HepG2 (cell line): ENCODE results near the gene CCT4. TPM values are rescaled to one million over a fixed set of nuclear protein-coding genes. Genes with fewer than 3 reads are reported as not detected.

Experiments used
- AHDC1 ChIP-seq: sonication (generic); formaldehyde crosslinking; IDR thresholded peaks from 2 replicates; pipeline ENCODE4 v1.5.1; 2020; ENCODE audit warnings: mild to moderate bottlenecking, missing genetic modification reagents, borderline replicate concordance
- CBX5 ChIP-seq: sonication (generic); formaldehyde crosslinking; IDR thresholded peaks from 2 replicates; pipeline ENCODE4 v1.4.0; 2020; ENCODE audit warnings: missing genetic modification reagents, borderline replicate concordance
- CHD2 ChIP-seq: IDR thresholded peaks from 2 replicates; pipeline ENCODE4 v1.6.1; 2011; ENCODE audit warnings: low read depth, low read length, improper control_type of control experiment
- GPBP1L1 ChIP-seq: sonication (generic); formaldehyde crosslinking; IDR thresholded peaks from 2 replicates; pipeline ENCODE4 v1.5.0; 2020; ENCODE audit warnings: mild to moderate bottlenecking, missing genetic modification reagents
- HHEX ChIP-seq: IDR thresholded peaks from 2 replicates; pipeline ENCODE4 v1.6.1; 2016; ENCODE audit warnings: control low read depth
- MTA1 ChIP-seq: sonication (generic); formaldehyde crosslinking; IDR thresholded peaks from 2 replicates; pipeline ENCODE4 v1.4.0; 2020; ENCODE audit warnings: missing genetic modification reagents, mild to moderate bottlenecking, borderline replicate concordance
- TEF ChIP-seq: sonication (generic); formaldehyde crosslinking; IDR thresholded peaks from 2 replicates; pipeline ENCODE4 v1.5.0; 2020; ENCODE audit warnings: missing genetic modification reagents
- THAP8 ChIP-seq: sonication (generic); formaldehyde crosslinking; IDR thresholded peaks from 2 replicates; pipeline ENCODE4 v1.5.1; 2020; ENCODE audit warnings: missing genetic modification reagents, mild to moderate bottlenecking, borderline replicate concordance
- U2AF2 ChIP-seq: fragments of 200-400 bp; formaldehyde crosslinking; IDR thresholded peaks from 2 replicates; pipeline ENCODE4 v1.6.1; 2017; ENCODE audit warnings: low read depth, mild to moderate bottlenecking, low read length
- ZBTB7A ChIP-seq: sonication (generic); formaldehyde crosslinking; IDR thresholded peaks from 2 replicates; pipeline ENCODE4 v1.8.0; 2022; ENCODE audit warnings: mild to moderate bottlenecking, missing genetic modification reagents
- ZFP37 ChIP-seq: sonication (generic); formaldehyde crosslinking; IDR thresholded peaks from 2 replicates; pipeline ENCODE4 v1.4.0; 2020; ENCODE audit warnings: missing genetic modification reagents, borderline replicate concordance
- ZIK1 ChIP-seq: sonication (generic); formaldehyde crosslinking; IDR thresholded peaks from 2 replicates; pipeline ENCODE4 v1.5.0; 2020; ENCODE audit warnings: mild to moderate bottlenecking, low read depth, missing genetic modification reagents, borderline replicate concordance
- ZNF792 ChIP-seq: IDR thresholded peaks from 2 replicates; pipeline ENCODE4 v1.6.1; 2016
- ZZZ3 ChIP-seq: sonication (generic); formaldehyde crosslinking; IDR thresholded peaks from 2 replicates; pipeline ENCODE4 v1.4.0; 2020; ENCODE audit warnings: missing genetic modification reagents, mild to moderate bottlenecking, borderline replicate concordance
- polyA plus RNA-seq, 8 experiments: library from polyadenylated mRNA; depleted of rRNA in 3 of 8; stranded (reverse) in 7 of 8; unstranded in 1 of 8; fragments of >200 nt; fragmentation: Illumina TruSeq in 4 of 8; extraction: Trizol in 4 of 8; gene quantifications; 2 replicates each; pipeline versions ENCODE4 v1.2.1 to v1.2.3, GENCODE V29; 2011 to 2016; ENCODE audit warnings: low read depth in 4 of 8, missing spikeins in 1 of 8, mixed read lengths in 1 of 8; ENCODE audit not compliant: insufficient read depth in 1 of 8
- total RNA-seq, 5 experiments: library from RNA; depleted of rRNA; stranded (reverse); fragments of >200 nt; fragmentation: Illumina TruSeq; extraction: Trizol; gene quantifications; 2 replicates each; pipeline ENCODE4 v1.2.3, GENCODE V29; 2016; ENCODE audit warnings: low read depth in 1 of 5
- TF ChIP-seq, protein P1 (sequence below): sonication (generic); formaldehyde crosslinking; IDR thresholded peaks from 2 replicates; pipeline ENCODE4 v1.4.0; 2020; ENCODE audit warnings: missing genetic modification reagents, borderline replicate concordance
- TF ChIP-seq, protein P2 (sequence below): sonication (generic); formaldehyde crosslinking; IDR thresholded peaks from 2 replicates; pipeline ENCODE4 v1.8.1; 2023; ENCODE audit warnings: missing genetic modification reagents, inconsistent platforms, borderline replicate concordance

CCT4 gene
- total and polyA plus RNA-seq, 2 of the 13 experiments (the other 11 are each of a cell fraction or from before 2014, with no cell fraction given), result 138 to 340 TPM

DNA sequence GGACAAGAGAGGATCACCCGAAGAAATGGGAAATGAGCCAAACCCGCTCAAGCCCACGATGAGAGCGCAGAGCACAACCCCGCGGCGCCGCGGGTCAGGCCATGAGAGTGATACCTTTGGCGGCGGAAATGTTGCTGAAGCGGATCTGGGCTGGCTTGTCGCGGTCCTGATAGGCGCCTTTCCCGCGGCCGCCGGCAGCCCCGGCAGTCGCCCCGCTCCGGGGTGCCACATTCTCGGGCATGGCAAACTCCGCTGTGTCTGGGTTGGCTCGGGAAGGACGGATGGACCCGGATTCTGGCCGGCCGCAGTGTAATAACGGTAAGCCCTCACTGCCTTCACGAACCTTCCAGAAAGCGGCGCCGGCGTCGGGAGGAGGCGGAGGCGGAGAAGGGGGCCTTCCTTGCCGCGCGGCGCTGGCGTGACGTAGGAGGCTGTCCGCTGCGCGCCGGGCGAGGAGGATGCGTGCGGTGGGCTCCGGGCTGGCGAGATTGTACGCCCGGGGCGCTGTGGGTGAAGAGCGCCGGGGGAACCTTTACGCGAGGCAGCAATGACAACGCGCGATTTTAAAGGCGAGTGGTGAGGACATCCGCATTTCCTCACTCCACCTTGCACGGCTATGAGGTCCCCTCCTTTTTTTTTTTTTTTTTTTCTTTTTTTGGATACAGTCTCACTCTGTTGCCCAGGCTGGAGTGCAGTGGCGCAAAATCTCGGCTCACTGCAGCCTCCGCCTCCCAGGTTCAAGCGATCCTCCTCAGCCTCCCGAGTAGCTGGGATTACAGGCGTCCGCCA lies at the start of gene CCT4 (continued):
- TF ChIP-seq AHDC1 (CRISPR knock-in tag) (no peak), THAP8 (peak; percentile 30), ZBTB7A (CRISPR knock-in tag) (peak; percentile 82), MTA1 (CRISPR knock-in tag) (peak; percentile 97; the same call in 1 of the 2 replicates), HHEX (CRISPR knock-in tag) (no peak), TEF (CRISPR knock-in tag) (peak; percentile 70), GPBP1L1 (CRISPR knock-in tag) (no peak), ZNF792 (CRISPR knock-in tag) (peak; percentile 94), CHD2 (peak; percentile 67; the same call in 1 of the 2 replicates), U2AF2 (no peak), ZZZ3 (CRISPR knock-in tag) (peak; percentile 100), ZIK1 (peak; percentile 97), CBX5 (CRISPR knock-in tag) (peak; percentile 88; the same call in 1 of the 2 replicates), ZFP37 (CRISPR knock-in tag) (peak; percentile 90)
- TF ChIP-seq, protein P1, sequence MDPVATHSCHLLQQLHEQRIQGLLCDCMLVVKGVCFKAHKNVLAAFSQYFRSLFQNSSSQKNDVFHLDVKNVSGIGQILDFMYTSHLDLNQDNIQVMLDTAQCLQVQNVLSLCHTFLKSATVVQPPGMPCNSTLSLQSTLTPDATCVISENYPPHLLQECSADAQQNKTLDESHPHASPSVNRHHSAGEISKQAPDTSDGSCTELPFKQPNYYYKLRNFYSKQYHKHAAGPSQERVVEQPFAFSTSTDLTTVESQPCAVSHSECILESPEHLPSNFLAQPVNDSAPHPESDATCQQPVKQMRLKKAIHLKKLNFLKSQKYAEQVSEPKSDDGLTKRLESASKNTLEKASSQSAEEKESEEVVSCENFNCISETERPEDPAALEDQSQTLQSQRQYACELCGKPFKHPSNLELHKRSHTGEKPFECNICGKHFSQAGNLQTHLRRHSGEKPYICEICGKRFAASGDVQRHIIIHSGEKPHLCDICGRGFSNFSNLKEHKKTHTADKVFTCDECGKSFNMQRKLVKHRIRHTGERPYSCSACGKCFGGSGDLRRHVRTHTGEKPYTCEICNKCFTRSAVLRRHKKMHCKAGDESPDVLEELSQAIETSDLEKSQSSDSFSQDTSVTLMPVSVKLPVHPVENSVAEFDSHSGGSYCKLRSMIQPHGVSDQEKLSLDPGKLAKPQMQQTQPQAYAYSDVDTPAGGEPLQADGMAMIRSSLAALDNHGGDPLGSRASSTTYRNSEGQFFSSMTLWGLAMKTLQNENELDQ, result peak; percentile 53; the same call in 1 of the 2 replicates
- TF ChIP-seq, protein P2, sequence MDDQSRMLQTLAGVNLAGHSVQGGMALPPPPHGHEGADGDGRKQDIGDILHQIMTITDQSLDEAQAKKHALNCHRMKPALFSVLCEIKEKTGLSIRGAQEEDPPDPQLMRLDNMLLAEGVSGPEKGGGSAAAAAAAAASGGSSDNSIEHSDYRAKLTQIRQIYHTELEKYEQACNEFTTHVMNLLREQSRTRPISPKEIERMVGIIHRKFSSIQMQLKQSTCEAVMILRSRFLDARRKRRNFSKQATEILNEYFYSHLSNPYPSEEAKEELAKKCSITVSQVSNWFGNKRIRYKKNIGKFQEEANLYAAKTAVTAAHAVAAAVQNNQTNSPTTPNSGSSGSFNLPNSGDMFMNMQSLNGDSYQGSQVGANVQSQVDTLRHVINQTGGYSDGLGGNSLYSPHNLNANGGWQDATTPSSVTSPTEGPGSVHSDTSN, result no peak; the same call in 1 of the 2 replicates
